CD14-positive monocyte (primary cell): ENCODE data around the gene HNRNPLL. TPM values are rescaled to one million over a fixed set of nuclear protein-coding genes. Genes with fewer than 3 reads are reported as not detected.

Experiments
- DNase-seq, 3 donors: peaks; one replicate each; pipeline ENCODE4 v3.0.0-alpha.2; 2011 to 2022
- H2AFZ ChIP-seq: 2 replicates; pipeline ENCODE4 v1.6.0; 2012; ENCODE audit warnings: mild to moderate bottlenecking, low read depth, low read length, inconsistent platforms; ENCODE audit not compliant: insufficient read depth, poor library complexity, severe bottlenecking
- H3K27ac ChIP-seq, 2 donors: 1 replicate in 1 of 2; 2 replicates in 1 of 2; pipeline ENCODE4 v1.5.1; 2012 to 2013; ENCODE audit warnings: low read length in 2 of 2, control low read depth in 1 of 2, inconsistent platforms in 1 of 2, low read depth in 1 of 2, mild to moderate bottlenecking in 1 of 2
- H3K27me3 ChIP-seq, 2 donors: one replicate each; pipeline versions ENCODE4 v1.6.0 to v1.6.1; 2011 to 2013; ENCODE audit warnings: low read length in 2 of 2; ENCODE audit not compliant: control insufficient read depth in 2 of 2, insufficient read depth in 2 of 2
- H3K36me3 ChIP-seq, 2 donors: replicated peaks in 1 of 2; 1 replicate in 1 of 2; 2 replicates in 1 of 2; pipeline versions ENCODE4 v1.5.1 to v1.6.1; 2012 to 2013; ENCODE audit warnings: low read length in 2 of 2, control low read depth in 1 of 2, inconsistent platforms in 1 of 2, mild to moderate bottlenecking in 1 of 2; ENCODE audit not compliant: insufficient read depth in 2 of 2, control insufficient read depth in 1 of 2
- H3K4me1 ChIP-seq, 2 donors: 1 replicate in 1 of 2; 2 replicates in 1 of 2; pipeline versions ENCODE4 v1.5.1 to v1.6.1; 2012 to 2013; ENCODE audit warnings: low read length in 2 of 2, control low read depth in 1 of 2, inconsistent platforms in 1 of 2, mild to moderate bottlenecking in 1 of 2, moderate library complexity in 1 of 2; ENCODE audit not compliant: insufficient read depth in 2 of 2, control insufficient read depth in 1 of 2
- H3K4me2 ChIP-seq: replicated peaks from 2 replicates; pipeline ENCODE3; 2012; ENCODE audit warnings: low read length, moderate library complexity, mild to moderate bottlenecking; ENCODE audit not compliant: poor library complexity, severe bottlenecking; ENCODE audit errors: extremely low read depth
- H3K4me3 ChIP-seq, 3 experiments: fragments of 200-600 bp in 1 of 3; sonication (generic) in 1 of 3; replicated peaks in 1 of 3; 1 replicate in 2 of 3; 2 replicates in 1 of 3; pipeline ENCODE4 v1.5.1; 2011 to 2013; ENCODE audit warnings: low read length in 3 of 3, mild to moderate bottlenecking in 3 of 3, control low read depth in 2 of 3, low read depth in 2 of 3, inconsistent platforms in 1 of 3, moderate library complexity in 1 of 3
- H3K79me2 ChIP-seq: 2 replicates; pipeline ENCODE4 v1.6.0; 2012; ENCODE audit warnings: mild to moderate bottlenecking, control low read depth, inconsistent platforms, low read length, moderate library complexity; ENCODE audit not compliant: insufficient read depth
- H3K9ac ChIP-seq: 2 replicates; pipeline ENCODE4 v1.6.0; 2017; ENCODE audit warnings: low read length, mild to moderate bottlenecking; ENCODE audit not compliant: insufficient read depth, poor library complexity, severe bottlenecking
- H3K9me3 ChIP-seq, 2 donors: replicated peaks in 1 of 2; 1 replicate in 1 of 2; 2 replicates in 1 of 2; pipeline versions ENCODE4 v1.5.1 to v1.6.1; 2012 to 2013; ENCODE audit warnings: low read length in 2 of 2, control low read depth in 1 of 2; ENCODE audit not compliant: control insufficient read depth in 1 of 2, insufficient read depth in 1 of 2
- H4K20me1 ChIP-seq: 2 replicates; pipeline ENCODE4 v1.6.0; 2012; ENCODE audit warnings: mild to moderate bottlenecking, low read length, control low read depth, moderate library complexity; ENCODE audit not compliant: insufficient read depth
- H3K27ac Mint-ChIP-seq, 7 donors: one replicate each; pipeline ENCODE4 v1.8.0; 2020; ENCODE audit warnings: mild to moderate bottlenecking in 7 of 7, mixed read lengths in 7 of 7, moderate library complexity in 6 of 7, inconsistent platforms in 2 of 7
- H3K27me3 Mint-ChIP-seq, 3 donors: one replicate each; pipeline ENCODE4 v1.8.0; 2021 to 2022; ENCODE audit warnings: low read depth in 3 of 3, mild to moderate bottlenecking in 3 of 3, mixed read lengths in 3 of 3, moderate library complexity in 3 of 3, inconsistent platforms in 1 of 3
- H3K36me3 Mint-ChIP-seq, 2 donors: one replicate each; pipeline ENCODE4 v1.8.0; 2020; ENCODE audit warnings: mixed read lengths in 2 of 2, inconsistent platforms in 1 of 2, mild to moderate bottlenecking in 1 of 2
- H3K4me1 Mint-ChIP-seq: one replicate; pipeline ENCODE4 v1.8.0; 2020; ENCODE audit warnings: mild to moderate bottlenecking, mixed read lengths
- H3K4me3 Mint-ChIP-seq, 2 donors: one replicate each; pipeline ENCODE4 v1.8.0; 2020; ENCODE audit warnings: mild to moderate bottlenecking in 2 of 2, mixed read lengths in 2 of 2, moderate library complexity in 1 of 2
- H3K9me3 Mint-ChIP-seq, 7 donors: one replicate each; pipeline ENCODE4 v1.8.0; 2020 to 2022; ENCODE audit warnings: mixed read lengths in 7 of 7, mild to moderate bottlenecking in 6 of 7, moderate library complexity in 6 of 7, inconsistent platforms in 2 of 7
- CTCF ChIP-seq: fragments of 200-600 bp; IDR thresholded peaks from one replicate; pipeline ENCODE4 v1.8.0; 2022; ENCODE audit warnings: antibody characterized with exemption, mild to moderate bottlenecking
- WGBS: methylation state at CpG from one replicate; pipeline ENCODE4 v1.1.5; 2013; ENCODE audit warnings: missing lambda C conversion rate; ENCODE audit not compliant: insufficient coverage; 5-methylcytosine and 5-hydroxymethylcytosine counted together
- intact Hi-C, 2 donors: fragments of 100-400 bp; cut with micrococcal nuclease; formaldehyde crosslinking; loops; one replicate each; pipeline versions ENCODE4 v1.15.0 to v1.15.1; 2023
- polyA plus RNA-seq, 3 donors: library from polyadenylated mRNA; depleted of rRNA in 1 of 3; unstranded in 2 of 3; stranded (reverse) in 1 of 3; fragments of 300-500 nt in 2 of 3; fragments of >200 nt in 1 of 3; fragmentation: Illumina TruSeq in 2 of 3; gene quantifications; 1 replicate in 2 of 3; 2 replicates in 1 of 3; pipeline ENCODE4 v1.2.3, GENCODE V29; 2012 to 2021

The HNRNPLL gene
- polyA plus RNA-seq, 3 donors: 12.4 to 16.8 (median 13.8) TPM

DNA sequence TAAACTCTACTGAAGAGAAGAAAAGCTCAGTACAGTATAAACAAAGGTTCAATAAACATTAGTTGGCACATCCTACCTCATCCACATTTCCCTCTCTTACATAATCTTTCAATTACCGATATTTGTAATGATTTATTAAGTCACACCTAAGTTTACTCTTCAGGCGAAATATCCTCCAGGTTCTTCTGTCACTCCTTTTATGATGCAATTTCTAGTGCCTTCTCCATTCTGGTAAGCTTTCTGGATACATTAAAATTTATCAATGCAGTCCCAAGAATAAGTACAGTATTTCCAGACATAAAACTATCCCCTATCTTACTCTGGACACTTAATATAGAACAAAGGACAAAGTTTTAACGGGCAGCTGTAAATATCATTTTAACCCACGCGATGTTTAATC, 5.6 kb downstream of the HNRNPLL start:
- peaks cover 54 to 89% of the 10 kb centered on the region in 2 donors for H3K4me1 ChIP-seq
- Mint-ChIP-seq H3K27ac (no peak overlapping the region), H3K9me3 (no peaks in the 10 kb centered on the region), H3K36me3 (peaks cover 0 to 7% of the 10 kb centered on the region in 2 donors), H3K4me3 (no peak overlapping the region), H3K4me1 (peaks cover 78% of the 10 kb centered on the region), H3K27me3 (peaks cover 0 to 3% (median 1%) of the 10 kb centered on the region in 3 donors)
- H3K27ac ChIP-seq: no peak overlapping the region
- H3K79me2 ChIP-seq: peaks cover 100% of the 10 kb centered on the region
- WGBS: 83% methylated on average over 1 of the region's 5 CpGs
- peaks cover 77% of the 10 kb centered on the region for H4K20me1 ChIP-seq
- no peaks in the 10 kb centered on the region for H3K9me3 ChIP-seq
- no peak overlapping the region for H3K4me3 ChIP-seq
- H3K4me2 ChIP-seq: no peak overlapping the region
- TF ChIP-seq CTCF: no peak
- no peak overlapping the region for H3K9ac ChIP-seq
- no peaks in the 10 kb centered on the region for H3K36me3 ChIP-seq
- DNase-seq: no peak
- H3K27me3 ChIP-seq: no peaks in the 10 kb centered on the region
- H2AFZ ChIP-seq: no peak overlapping the region
- intact Hi-C loops: no loop called here

DNA sequence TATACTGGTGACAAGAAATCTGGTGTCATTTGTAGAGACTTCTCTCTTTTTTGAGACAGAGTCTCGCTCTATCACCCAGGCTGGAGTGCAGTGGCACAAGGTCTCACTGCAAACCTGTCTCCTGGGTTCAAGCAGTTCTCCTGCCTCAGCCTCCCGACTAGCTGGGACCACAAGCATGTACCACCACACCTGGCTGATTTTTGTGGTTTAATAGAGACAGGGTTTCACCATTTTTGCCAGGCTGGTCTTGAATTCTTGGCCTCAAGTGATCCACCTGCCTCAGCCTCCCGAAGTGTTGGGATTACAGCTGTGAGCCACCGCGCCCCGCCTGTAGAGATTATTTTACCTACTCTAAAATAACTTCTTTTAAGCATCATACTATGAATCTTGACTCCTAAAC, 6.5 kb downstream of the HNRNPLL start:
- Histone ChIP-seq H3K4me3 (no peak overlapping the region), H3K36me3 (peaks cover 0 to 3% of the 10 kb centered on the region in 2 donors), H3K27ac (no peak overlapping the region), H3K9ac (no peak overlapping the region), H4K20me1 (peaks cover 84% of the 10 kb centered on the region), H3K27me3 (no peaks in the 10 kb centered on the region), H3K79me2 (peaks cover 100% of the 10 kb centered on the region), H3K9me3 (no peaks in the 10 kb centered on the region), H3K4me2 (no peak overlapping the region), H3K4me1 (peaks cover 49 to 80% of the 10 kb centered on the region in 2 donors), H2AFZ (no peak overlapping the region)
- H3K27me3 Mint-ChIP-seq: peaks cover 0 to 3% (median 1%) of the 10 kb centered on the region in 3 donors
- intact Hi-C loops: no loop called here
- no peak overlapping the region for H3K4me3 Mint-ChIP-seq
- peaks cover 0 to 11% of the 10 kb centered on the region in 2 donors for H3K36me3 Mint-ChIP-seq
- WGBS: no CpG with 5 or more reads among the region's 6 CpGs
- H3K9me3 Mint-ChIP-seq: no peaks in the 10 kb centered on the region
- no peak for DNase-seq
- no peak for TF ChIP-seq CTCF
- peaks cover 75% of the 10 kb centered on the region for H3K4me1 Mint-ChIP-seq
- H3K27ac Mint-ChIP-seq: peak overlapping the region in 2 of 7 donors; percentile 24 to 51
